Measurements from ENCODE around the gene THUMPD2.

DNA sequence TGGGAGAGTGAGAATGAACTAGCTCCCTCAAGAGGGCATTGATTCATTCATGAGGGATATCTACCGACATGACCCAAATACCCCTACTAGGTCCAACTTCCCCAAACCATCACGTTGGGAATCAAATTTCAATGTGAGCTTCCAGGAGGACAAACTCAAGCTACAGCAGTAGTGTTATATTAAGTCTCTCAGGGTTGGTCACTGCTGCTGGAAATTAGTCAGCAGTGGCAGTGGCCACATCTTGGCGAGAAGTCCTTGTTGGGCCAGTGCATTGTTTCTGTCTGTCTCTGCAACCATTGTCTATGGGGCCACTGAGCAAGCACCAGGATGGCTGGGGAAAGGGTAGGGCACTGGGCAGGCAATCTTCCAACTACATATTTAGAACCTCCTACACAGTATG is 47.5 kb downstream of the THUMPD2 start:
- TF ChIP-seq POLR2A (IDR thresholded peaks at IDR 0.05): no peak
- TF ChIP-seq, protein P1, sequence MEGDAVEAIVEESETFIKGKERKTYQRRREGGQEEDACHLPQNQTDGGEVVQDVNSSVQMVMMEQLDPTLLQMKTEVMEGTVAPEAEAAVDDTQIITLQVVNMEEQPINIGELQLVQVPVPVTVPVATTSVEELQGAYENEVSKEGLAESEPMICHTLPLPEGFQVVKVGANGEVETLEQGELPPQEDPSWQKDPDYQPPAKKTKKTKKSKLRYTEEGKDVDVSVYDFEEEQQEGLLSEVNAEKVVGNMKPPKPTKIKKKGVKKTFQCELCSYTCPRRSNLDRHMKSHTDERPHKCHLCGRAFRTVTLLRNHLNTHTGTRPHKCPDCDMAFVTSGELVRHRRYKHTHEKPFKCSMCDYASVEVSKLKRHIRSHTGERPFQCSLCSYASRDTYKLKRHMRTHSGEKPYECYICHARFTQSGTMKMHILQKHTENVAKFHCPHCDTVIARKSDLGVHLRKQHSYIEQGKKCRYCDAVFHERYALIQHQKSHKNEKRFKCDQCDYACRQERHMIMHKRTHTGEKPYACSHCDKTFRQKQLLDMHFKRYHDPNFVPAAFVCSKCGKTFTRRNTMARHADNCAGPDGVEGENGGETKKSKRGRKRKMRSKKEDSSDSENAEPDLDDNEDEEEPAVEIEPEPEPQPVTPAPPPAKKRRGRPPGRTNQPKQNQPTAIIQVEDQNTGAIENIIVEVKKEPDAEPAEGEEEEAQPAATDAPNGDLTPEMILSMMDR (IDR thresholded peaks at IDR 0.05): no peak

Data from breast epithelium (tissue), 3 donors.